Measurements from ENCODE around the gene SINHCAF. TPM values are rescaled to one million over a fixed set of nuclear protein-coding genes. Genes with fewer than 3 reads are reported as not detected.

Gene SINHCAF
- total and polyA plus RNA-seq, 2 of the 8 experiments (the other 6 are each of a cell fraction or from before 2014, with no cell fraction given), result 138 to 576 TPM

GRCh38 chr12:31234053-31234840, 91.7 kb downstream of the SINHCAF start:
- no peaks in the 10 kb centered on the region for H4K20me1 ChIP-seq (replicated peaks in 1 of 2; ENCODE audit: control insufficient read depth in 1 of 2, insufficient read depth in 2 of 2, low read length in 2 of 2)
- H3K79me2 ChIP-seq (ENCODE audit: control insufficient read depth in 1 of 2, insufficient read depth in 2 of 2, low read length in 2 of 2), result no peaks in the 10 kb centered on the region
- H3K23me2 ChIP-seq (ENCODE audit: low read depth, low read length), result no peaks in the 10 kb centered on the region
- DNase-seq (ENCODE audit: low read depth in 1 of 2, low spot score in 2 of 2), result no peak
- H2BK15ac ChIP-seq (ENCODE audit: low read length), result no peak overlapping the region
- H3K9ac ChIP-seq (replicated peaks in 1 of 4; ENCODE audit: extremely low read depth in 1 of 4, low read depth in 3 of 4, low read length in 3 of 4), result no peak overlapping the region
- no peak overlapping the region for H2BK12ac ChIP-seq (ENCODE audit: low read depth, low read length)
- H4K91ac ChIP-seq (replicated peaks; ENCODE audit: insufficient read length, low read length), result no peak overlapping the region
- no peak overlapping the region for H3K27ac ChIP-seq (ENCODE audit: low read depth, low read length)
- no peak overlapping the region for H3K56ac ChIP-seq (replicated peaks; ENCODE audit: insufficient read length, low read depth, low read length)
- no peak overlapping the region for H2AK5ac ChIP-seq (ENCODE audit: low read depth, low read length)
- no peak overlapping the region for H3K4me3 ChIP-seq (ENCODE audit: extremely low read depth in 1 of 4, insufficient read depth in 2 of 4, low read depth in 3 of 4, low read length in 4 of 4)
- H3K18ac ChIP-seq (ENCODE audit: extremely low read depth, low read length), result no peak overlapping the region
- H3K23ac ChIP-seq (ENCODE audit: insufficient read length), result no peak overlapping the region
- peaks cover 0 to 5% (median 3%) of the 10 kb centered on the region in 4 experiments; a peak in 5 of 7 replicates for H3K4me1 ChIP-seq (replicated peaks in 1 of 4; ENCODE audit: control insufficient read depth in 3 of 4, insufficient read depth in 4 of 4, low read length in 3 of 4)
- no peak overlapping the region for H3K4me2 ChIP-seq (ENCODE audit: insufficient read depth in 1 of 2, low read depth in 2 of 2, low read length in 2 of 2)
- H3K4ac ChIP-seq (replicated peaks; ENCODE audit: insufficient read length, low read depth, low read length), result no peak overlapping the region
- H4K5ac ChIP-seq (ENCODE audit: insufficient read length, low read depth, low read length), result no peak overlapping the region
- no peak overlapping the region for H4K8ac ChIP-seq (ENCODE audit: extremely low read depth, insufficient read depth, low read length)
- POLR2A ChIA-PET (ENCODE audit: partially characterized antibody), result no interaction called here
- H3K36me3 ChIP-seq (ENCODE audit: control insufficient read depth in 2 of 4, insufficient read depth in 4 of 4, low read length in 3 of 4), result no peaks in the 10 kb centered on the region
- H3K14ac ChIP-seq (ENCODE audit: insufficient read length), result no peak overlapping the region
- CTCF ChIA-PET (ENCODE audit: partially characterized antibody), result interaction anchor here (0.5 to 12.2 kb wide), 14 partner anchors 11 to 387 kb away, joined by 3 to 231 read pairs (median 5); no protein-coding TSS in a partner anchor
- WGBS, 2 experiments (ENCODE audit: extremely low coverage in 1 of 2, insufficient coverage in 1 of 2, insufficient read length in 1 of 2, insufficient replicate concordance in 2 of 2, low coverage in 1 of 2, low lambda C conversion rate in 2 of 2, missing lambda C conversion rate in 1 of 2), result 75% methylated on average over 14 of the region's 14 CpGs; no CpG with 5 or more reads in 1 of the 2 experiments
- H3K79me1 ChIP-seq (ENCODE audit: low read depth, low read length), result no peaks in the 10 kb centered on the region
- H2BK120ac ChIP-seq (replicated peaks; ENCODE audit: low read depth, low read length), result no peak overlapping the region
- H2AFZ ChIP-seq (ENCODE audit: low read length), result no peak overlapping the region
- H3K9me3 ChIP-seq (ENCODE audit: insufficient read depth in 2 of 2, low read depth in 1 of 2, low read length in 1 of 2), result 0 out of 4 replicates have a peak, but pooled peaks cover 0 to 5% of the 10 kb centered on the region in 2 experiments
- no peak for FAIRE-seq
- H3K27me3 ChIP-seq (replicated peaks in 1 of 4; ENCODE audit: control insufficient read depth in 3 of 4, extremely low read depth in 1 of 4, insufficient read depth in 3 of 4, low read length in 3 of 4), result 0 out of 7 replicates have a peak, but pooled peaks cover 0 to 3% (median 0%) of the 10 kb centered on the region in 4 experiments
- H2BK20ac ChIP-seq (ENCODE audit: low read length), result no peak overlapping the region
- no peak overlapping the region for H2BK5ac ChIP-seq (ENCODE audit: low read depth, low read length)
- TF ChIP-seq, protein P1, sequence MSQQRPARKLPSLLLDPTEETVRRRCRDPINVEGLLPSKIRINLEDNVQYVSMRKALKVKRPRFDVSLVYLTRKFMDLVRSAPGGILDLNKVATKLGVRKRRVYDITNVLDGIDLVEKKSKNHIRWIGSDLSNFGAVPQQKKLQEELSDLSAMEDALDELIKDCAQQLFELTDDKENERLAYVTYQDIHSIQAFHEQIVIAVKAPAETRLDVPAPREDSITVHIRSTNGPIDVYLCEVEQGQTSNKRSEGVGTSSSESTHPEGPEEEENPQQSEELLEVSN (IDR thresholded peaks at IDR 0.05), result no peak
- TF ChIP-seq GABPA (IDR thresholded peaks at IDR 0.05; ENCODE audit: borderline replicate concordance, insufficient read depth, low read length), result no peak
- no peak for TF ChIP-seq SP2 (IDR thresholded peaks at IDR 0.05; ENCODE audit: low read length)
- no peak for TF ChIP-seq CEBPB (IDR thresholded peaks at IDR 0.05; ENCODE audit: low read depth, low read length)
- TF ChIP-seq JUND (IDR thresholded peaks at IDR 0.05; ENCODE audit: low read length), result no peak
- no peak for TF ChIP-seq SAP30 (IDR thresholded peaks at IDR 0.05; ENCODE audit: insufficient read depth, insufficient replicate concordance, low read length)
- no peak for TF ChIP-seq NRF1 (IDR thresholded peaks at IDR 0.05; ENCODE audit: low read depth, low read length)
- TF ChIP-seq CBX8 (IDR thresholded peaks at IDR 0.05; ENCODE audit: borderline replicate concordance, low read depth, low read length), result no peak
- no peak for TF ChIP-seq CTCF (IDR thresholded peaks at IDR 0.05; ENCODE audit: control extremely low read depth in 1 of 3, insufficient read depth in 1 of 3, low read depth in 1 of 3, low read length in 3 of 3)
